SH-SY5Y (cell line): ENCODE measurements around the gene MUC4.

Source experiments
- GATA2 ChIP-seq: IDR thresholded peaks from 2 replicates; pipeline ENCODE4 v1.6.1; 2011; ENCODE audit warnings: mild to moderate bottlenecking, low read depth, low read length
- GATA3 ChIP-seq: IDR thresholded peaks from 2 replicates; pipeline ENCODE4 v1.6.1; 2011; ENCODE audit warnings: low read depth, mild to moderate bottlenecking, low read length, moderate library complexity

MUC4 gene

DNA sequence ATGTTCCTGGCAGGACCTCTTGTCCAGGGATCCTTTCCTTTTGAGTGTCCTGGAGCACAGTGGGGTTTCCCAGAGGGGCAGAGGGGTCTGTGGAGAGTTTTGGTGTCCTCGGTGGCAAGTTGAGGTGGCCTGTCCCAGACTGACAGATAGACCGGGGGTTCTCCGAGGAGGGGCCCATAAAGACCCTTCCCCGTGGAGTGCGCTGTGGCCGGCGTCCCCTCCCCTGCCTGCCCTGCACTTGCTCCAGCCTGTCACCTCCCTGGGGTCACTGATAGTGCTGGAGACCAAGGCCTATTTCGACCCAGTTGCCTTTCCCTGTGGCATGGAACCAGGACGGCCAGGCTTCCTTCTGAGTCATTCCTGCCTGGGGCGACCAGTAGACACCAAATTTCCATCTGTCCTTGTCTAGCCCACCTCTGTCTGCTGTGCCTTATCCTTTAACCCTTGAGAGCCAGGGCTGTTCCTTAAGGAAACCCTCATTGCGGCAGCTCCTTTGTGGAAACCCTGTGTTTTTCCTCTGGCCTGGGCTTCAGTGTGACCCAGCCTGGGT lies 2.9 kb downstream of the MUC4 start:
- TF ChIP-seq GATA3 (no peak), GATA2 (no peak)

DNA sequence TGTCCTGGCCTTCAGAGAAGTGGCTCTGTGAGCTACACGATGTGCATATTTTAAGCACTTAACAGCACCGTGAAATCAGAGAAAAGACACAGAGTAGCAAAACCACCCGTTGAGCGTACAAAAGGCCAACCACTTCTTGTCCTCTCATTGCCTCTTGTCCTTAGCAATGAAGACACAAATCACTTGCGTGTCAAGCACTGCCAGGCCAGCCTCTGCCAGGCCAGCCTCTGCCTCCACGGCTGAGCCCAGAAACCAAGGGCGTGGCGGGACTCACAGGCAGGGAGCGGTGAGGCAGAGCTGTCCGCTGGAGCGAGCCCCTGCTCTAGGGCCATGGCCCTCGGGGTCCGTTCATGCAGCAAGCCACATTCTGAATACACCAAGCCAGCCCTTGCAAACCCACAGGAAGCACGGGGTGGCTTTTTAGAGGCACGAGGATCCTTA lies 4.0 kb downstream of the MUC4 start:
- TF ChIP-seq GATA2, result no peak
- TF ChIP-seq GATA3, result no peak

DNA sequence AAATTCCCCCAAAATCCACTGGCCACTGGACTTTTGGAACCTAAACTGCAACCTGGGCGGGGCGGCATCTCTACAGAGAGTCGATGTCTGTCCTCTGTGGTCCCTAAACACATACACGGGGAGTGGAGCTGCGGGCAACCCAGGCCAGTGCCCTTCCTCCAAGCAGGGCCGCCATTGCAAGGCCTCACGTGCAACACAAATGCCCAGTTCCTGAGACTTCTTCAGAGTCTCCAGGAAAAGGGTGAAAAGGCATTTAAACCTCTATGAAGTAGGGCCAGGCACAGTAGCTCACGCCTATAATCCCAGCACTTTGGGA lies 4.9 kb downstream of the MUC4 start:
- TF ChIP-seq GATA2 (no peak), GATA3 (no peak)

DNA sequence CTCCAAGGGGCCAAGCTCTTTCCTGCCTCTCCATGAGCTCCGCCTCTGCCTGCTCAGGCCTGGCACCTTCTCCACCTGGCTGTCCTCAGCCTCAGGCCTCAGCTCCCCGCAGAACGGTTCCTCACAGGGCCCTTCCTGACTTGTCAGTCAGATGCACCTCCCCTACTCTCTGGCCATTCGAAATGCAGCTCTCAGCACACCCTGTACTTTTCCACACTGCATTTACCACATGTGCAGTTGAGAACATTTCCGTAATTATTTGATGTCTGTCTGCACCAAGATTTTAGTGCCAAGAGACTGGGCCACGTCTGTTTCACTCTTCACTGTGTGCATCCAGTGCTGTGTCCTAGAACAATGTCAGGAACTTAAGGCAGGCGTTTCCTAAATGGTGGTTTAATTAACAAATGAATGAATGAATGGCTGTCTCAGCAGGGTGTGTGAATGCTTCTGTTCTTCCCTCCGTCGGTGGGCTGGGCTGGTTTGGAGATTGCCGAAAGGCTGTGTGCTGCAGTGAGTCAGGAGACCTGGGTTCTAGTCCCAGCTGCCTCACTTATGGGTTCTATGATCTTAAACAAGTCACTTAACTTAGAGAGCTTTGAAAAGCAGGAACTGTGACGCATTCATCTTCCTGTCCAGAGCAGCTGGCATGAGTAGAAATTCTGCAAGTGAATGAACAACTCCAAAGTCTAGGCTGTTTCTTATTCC lies 5.4 kb downstream of the MUC4 start:
- TF ChIP-seq GATA2 (no peak), GATA3 (no peak)

DNA sequence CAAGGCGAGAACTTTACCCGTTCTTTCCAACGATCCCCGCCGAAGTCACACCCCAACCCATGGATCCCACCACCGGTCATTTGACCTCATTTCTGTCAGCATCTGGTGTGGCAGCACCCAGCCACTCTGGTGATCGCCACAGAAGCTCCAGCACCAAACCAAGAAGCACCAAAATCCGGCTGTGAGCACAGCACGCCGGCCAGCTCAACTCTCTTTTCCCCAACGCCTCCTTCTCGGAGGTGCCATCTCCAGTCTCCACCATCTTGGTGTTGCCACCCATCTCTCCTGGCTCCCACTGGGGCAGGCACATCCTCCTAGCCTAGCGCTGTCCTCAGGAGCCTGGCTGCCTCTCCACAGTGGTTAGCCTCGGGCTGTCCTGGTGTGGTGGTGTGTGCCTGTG lies 6.5 kb downstream of the MUC4 start:
- TF ChIP-seq GATA2, result no peak
- no peak for TF ChIP-seq GATA3

DNA sequence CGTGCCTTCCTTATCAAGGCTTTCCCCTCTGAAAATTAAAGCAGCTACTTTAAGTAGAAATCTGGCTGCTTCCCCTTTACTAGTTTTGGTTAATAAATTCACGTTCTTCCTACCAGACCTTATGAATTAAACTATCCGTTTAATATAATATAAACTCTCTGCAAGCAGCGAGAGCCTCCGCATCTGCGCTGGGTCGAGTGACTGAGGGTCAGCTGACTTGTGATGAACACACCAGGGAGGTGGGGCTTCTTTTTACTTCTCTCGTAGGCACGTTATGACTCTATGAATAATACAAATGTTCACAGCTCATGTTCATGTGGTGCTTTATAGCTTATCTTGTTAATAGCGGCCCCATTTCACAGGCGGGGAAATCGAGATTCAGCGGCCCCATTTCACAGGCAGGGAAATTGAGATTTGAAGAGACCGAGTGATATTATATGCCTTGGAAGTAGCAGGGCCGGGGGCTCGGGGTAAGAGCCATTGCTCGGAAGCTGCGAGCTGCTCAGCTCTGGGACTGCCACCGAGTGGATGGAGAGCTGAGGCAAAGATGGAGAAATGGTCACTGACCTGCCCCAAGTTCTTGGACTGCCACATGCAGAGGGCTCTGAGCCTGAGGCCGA lies 8.3 kb downstream of the MUC4 start:
- TF ChIP-seq GATA3 (no peak), GATA2 (no peak)

DNA sequence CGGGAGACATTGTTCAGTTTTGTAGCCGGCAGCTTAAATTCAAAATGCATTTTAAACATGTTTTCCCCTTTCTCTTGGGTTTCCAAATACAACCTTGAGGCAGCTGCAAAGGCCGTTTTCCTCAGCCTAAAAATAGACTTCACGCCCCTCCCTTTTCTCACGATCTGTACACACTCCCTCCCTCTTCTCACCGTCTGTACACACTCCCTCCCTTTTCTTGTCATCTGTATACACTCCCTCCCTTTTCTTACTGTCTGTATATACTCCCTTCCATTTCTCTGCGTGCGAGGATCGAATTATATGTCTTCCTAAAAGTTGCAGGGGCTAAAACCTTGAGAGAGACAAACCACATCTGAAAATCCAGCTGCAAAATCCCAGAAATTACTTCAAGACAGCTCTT lies 8.9 kb downstream of the MUC4 start:
- no peak for TF ChIP-seq GATA2
- TF ChIP-seq GATA3, result no peak

DNA sequence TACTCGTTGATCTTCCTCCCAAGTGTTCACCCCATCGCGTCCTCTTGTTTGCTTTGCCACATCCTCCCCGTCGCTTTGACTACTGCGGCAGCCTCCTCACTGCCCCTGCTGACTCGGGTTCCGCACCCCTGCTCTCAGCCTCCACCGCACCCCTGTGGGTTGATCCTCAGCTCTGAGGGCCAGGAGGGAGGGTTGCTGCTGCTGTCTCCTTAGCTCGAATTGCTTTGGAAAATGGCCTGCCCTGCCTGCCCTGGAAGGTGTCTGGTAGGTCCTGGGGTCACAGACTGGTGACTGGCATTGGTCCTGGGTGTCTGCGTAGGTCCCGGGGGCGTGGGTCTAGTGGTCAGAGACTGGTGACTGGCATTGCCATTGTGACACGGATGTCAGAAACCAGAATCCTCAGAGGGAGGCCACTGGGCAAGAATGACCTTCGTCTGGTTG lies 9.4 kb downstream of the MUC4 start:
- no peak for TF ChIP-seq GATA3
- no peak for TF ChIP-seq GATA2

DNA sequence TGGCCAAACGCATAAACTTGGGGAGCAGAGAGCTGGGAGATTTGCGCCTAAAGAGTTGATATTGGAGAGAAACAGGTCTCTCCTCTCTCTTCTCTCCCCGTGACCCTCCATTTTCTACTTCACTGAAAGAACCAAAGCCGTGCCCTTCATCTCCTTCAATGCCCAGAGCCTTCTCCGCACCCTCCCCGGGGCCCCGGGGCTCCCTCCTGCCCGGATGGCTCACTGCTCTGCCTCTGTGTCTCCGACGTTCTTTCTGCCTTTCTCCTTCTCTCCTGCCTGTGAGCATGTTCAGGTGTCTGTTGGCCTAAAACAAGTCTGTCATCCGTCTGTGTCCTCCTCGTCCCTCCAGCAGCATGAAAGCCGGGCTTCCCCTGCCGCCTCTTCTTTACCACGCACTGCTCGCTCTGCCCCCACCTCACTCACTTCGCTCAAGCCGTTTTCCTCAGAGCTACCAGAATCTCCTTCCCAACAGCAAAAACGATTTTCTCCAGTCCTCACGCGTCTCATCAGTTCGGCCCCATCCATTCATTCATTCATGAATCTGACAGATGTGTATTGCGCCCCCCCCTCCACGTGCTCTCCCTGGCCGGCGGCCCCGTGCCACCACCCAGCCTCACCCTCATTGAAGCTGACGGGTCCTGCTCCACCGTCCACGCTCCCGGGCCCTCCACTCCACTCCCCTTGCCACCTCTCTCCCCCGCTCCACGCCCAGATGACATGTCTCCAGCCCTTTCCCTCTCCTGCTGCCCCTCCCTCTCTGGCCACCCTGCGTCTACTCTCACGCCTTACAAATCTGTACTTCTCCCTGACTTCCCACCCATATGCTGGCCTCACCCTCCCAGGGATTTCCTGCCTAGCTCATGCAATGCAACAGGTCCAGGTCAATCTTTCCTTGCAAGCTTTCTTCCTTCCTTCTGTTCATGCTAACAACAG lies 10.2 kb downstream of the MUC4 start:
- TF ChIP-seq GATA2 (no peak), GATA3 (no peak)

DNA sequence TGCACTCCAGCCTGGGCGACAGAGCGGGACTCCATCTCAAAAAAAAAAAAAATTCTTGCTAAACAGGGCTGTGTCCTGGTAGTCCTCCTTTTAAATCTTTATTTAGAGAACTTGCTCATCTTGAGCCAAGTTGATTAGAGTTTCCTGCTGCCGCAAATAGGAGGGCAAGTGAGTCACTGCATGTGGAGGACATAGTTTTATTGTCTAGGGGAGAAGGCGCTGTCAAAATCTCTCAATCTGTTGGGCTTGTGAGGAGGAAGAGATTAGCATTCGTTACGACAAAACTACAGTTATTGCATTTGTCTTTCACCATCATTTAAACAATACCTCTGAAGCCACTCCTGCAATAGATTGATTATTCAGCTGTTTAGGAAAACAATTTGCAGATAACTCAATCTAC lies 11.5 kb downstream of the MUC4 start:
- TF ChIP-seq GATA2, result no peak
- no peak for TF ChIP-seq GATA3

DNA sequence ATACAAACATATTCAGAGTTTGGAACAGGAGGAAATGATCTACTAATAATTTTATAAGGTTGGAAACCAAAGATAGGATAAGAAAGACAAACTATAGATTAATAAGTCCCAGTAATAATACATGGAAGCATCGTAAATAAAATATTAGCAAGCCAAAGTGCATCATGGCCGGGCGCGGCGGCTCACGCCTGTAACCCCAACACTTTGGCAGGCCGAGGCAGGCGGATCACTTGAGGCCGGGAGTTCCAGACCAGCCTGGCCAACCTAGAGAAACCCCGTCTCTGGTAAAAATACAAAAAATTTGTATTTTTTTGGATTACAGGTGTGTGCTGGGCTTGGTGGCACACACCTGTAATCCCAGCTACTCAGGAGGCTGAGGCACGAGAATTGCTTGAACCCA lies 14.9 kb downstream of the MUC4 start:
- TF ChIP-seq GATA3, result no peak
- TF ChIP-seq GATA2, result no peak

DNA sequence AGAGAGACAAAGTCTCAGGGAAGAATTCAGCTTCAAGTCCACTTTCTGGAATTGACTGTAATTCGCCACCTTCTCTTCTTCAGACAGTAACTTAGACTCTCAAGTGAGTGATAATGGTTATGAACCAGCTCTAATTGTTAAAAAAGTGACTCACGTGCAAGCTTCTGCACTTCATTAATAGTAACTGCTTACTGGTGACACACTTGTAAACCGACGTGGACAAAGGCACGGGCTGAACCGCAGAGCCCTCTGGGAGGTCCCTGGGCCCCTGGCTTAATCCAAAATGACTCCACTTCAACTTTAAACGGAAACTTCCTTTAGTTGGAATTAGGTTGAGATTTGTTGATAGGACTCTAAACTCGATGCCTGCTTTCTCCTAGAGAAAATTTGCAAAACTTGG lies 17.0 kb downstream of the MUC4 start:
- no peak for TF ChIP-seq GATA3
- TF ChIP-seq GATA2, result no peak

DNA sequence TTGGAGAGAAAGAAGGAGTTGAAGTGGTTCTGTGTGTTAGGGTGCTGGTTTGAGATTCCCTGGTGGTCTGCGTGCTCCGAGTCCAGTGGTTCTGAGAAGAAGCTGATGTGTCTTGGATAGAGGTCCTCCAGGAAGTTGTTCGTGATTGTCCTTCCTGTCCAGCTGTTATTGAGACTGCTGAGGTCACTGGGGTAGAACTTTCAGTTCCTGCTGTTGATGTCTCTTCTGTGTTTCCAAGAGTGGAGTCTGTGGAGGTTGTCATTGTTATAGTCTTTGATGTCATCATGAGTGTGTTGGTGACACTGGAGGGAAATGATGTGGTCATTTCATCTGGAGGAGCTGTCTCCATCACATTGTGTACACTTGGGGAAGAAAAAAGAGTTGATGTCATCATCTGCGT lies 20.8 kb downstream of the MUC4 start:
- TF ChIP-seq GATA3 (no peak), GATA2 (no peak)

DNA sequence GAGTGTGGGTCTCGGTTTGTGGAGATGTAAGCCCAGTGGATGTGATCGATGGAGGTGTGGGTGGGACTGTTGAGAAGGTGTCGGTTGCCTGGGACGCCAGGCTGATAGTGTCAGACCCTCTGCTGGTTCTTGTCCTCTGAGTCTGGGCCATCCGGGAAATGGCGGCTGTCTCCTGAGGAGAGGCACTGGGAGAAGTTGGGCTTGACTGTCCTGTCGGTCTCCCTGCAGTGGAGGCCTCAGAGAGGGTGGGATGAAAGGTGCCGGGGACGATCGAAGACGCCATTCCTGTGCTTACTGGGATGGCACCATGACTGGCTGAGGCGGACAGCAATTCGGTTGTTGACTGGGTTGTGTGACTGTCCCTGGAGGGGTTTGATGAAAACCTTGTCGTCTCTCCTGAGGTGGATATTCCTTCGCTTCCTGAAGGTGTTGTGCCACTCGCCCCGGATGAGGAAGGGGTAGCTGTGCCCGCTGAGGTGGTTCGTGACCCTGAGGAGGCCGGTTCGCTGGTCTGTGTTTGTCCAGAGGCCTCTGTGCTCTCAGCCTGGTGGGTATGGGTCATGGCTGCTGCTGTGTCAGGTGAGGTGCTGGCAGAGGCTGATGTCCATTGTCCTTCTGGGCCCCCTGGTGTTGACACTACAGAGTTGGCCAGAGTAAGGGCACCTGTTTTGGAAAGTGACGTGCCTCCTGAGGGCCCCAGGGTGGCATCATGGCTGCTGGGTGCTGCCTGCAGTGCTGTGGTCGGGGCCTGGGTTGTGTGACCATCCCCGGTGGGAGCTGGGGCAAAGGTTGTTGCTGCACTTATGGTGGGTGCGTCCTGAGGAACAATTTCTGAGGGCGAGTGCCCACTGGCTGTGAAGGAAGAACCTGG lies 22.8 kb downstream of the MUC4 start:
- TF ChIP-seq GATA2, result no peak
- no peak for TF ChIP-seq GATA3
